ENCODE measurements around the gene SMIM3.
A peak's percentile ranks its signal among the peaks of the same experiment; 100 is the strongest.
"Not testable (repeated sequence)": the region's sequence is repeated elsewhere in the genome, so short reads cannot be mapped to it uniquely, and the experiment has no call there.

The SMIM3 gene

DNA sequence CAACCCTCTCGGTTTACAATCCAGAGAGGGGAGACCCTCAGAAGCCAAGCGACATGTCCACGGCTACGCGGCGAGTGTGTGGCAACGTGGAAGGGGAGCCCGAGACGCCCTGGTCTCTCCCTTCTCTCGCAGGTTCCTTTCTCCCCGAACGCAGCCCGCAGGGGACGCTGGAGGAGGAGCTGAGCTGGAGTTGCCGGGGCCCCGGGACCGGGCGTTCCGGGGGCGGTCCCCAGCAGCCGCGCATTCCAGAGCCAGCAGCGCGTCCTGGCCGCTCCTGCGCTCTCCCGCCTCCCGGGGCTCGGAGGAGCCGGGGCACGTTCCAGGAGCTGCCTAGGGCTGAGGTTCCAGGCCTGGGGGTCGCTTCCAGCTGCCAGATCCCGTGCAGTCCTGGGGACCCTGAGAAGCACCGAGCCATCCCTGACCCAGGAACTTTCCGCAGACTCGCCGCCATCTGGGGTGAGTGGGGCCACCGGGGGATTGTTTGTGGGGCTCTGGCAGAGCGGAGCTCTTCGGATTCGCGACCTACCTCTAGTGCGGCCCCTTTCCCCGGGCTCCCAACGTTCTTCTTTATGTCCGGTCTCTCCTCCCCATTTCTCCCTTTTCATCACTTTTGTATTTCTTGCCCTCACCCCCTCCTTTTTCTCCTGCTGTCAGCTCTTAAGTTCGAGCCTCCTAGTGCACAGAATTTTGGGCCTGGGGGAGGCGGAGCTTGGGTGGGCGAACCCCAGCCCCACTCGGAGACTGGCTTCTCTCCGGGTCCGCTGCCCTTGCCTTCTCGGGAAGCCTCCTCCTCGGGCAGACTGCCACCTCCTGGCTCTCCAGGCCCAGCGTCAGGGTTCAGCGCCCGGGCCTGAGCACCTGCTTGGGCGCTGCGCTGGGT lies at the start of gene SMIM3:
SMIM3 (plus strand) TSS at position 241 of the 880 bp plus-strand sequence. CDS start 16,684 bp downstream, outside the sequence.
- DNase-seq (ENCODE audit: low spot score) = peak; percentile 87

GRCh38 chr5:150729859-150730258 lies 48.7 kb upstream of the SMIM3 start:
- DNase-seq (ENCODE audit: low spot score) = no peak

DNA sequence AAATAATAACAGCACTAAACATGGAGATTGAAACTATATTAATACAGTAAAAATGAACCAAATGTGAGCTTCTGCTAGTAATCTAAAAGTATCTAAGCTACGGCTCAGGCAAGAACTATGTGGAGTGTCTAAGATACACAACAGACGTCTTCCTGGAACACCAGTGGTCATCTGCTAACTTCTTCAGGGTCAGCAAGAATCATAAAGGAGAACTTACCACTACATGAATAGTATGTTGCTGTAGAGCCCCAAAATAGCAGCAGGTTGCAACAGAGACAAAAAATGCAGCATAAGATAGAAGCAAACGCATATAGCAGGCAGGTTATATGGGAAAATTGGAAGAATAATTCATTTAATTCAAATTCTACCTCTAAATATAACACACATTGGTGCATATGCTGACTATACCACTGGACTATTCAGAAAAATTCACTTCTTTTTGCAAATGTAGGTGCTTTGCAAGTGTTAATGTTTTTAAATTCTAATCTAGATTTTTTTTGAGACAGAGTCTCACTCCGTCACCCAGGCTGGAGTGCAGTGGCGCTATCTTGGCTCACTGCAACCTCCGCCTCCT lies 46.8 kb upstream of the SMIM3 start:
- no peak for DNase-seq (ENCODE audit: low spot score)

DNA sequence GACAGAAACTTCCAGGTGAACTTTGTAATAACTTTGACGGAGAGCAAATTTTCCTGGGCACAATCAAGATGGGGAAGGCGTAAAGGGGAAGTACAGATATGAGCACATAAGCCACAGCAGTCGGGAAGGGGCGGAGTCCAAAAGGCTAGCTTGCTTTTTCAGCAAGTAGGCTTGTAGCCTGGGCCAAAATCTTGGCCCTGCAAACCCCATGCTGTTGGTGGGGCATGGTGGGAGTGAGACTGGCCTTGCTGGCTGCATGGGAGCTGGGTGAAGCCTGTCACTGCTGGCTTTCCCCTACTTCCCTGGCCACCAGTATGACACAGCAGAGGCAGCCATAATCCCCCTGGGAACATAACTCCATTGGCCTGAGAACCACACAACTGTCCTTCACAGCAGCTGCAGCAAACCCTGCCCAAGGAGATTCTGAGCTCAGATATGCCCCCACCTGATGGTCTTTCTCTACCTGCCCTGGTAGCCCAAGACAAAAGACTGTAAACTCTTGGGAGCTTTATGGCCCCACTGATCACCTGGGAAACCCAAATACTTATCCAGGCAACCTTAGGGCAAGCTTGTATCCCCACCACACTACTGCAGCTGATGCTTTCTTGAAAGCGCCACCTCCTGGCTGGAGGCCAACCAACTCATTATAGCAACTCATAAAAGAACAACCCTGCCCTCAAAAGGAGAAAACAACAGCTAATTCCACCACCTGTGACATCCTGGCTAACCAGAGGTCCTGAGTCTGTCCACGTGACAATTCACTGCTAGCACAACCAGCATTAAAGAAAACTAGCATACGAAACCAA lies 43.8 kb upstream of the SMIM3 start:
- no peak for DNase-seq (ENCODE audit: low spot score)

DNA sequence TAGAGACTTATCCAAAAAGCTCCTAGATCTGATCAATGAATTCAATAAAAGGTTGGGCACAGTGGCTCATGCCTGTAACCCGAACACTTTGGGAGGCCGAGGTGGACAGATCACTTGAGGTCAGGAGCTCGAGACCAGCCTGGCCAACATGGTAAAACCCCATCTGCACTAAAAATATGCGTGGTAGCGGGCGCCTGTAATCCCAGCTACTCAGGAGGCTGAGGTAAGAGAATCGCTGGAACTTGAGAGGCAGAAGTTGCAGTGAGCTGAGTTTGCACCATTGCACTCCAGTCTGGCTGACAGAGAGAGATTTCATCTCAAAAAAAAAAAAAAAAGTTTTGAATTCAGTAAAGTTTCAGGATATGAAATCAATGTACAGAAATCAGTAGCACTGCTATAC lies 39.7 kb upstream of the SMIM3 start:
- no peak for DNase-seq (ENCODE audit: low spot score)

DNA sequence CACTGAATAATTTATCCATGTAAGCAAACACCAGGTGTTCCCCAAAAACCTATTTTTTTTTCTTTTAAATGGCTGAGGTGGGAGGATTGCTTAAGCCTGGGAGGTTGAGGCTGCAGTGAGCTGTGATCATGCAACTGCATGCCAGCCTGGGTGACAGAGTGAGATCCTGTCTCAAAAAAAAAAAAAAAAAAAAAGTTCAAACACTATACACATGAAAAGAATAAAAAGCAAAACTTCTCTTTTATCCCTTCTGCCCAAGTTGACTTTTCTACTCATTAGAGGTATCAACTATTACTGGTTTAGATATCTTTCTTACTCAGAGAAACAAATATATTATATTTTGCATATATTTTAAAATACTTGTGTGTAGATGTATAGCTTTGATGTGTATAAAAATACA lies 37.6 kb upstream of the SMIM3 start:
- no peak for DNase-seq (ENCODE audit: low spot score)

DNA sequence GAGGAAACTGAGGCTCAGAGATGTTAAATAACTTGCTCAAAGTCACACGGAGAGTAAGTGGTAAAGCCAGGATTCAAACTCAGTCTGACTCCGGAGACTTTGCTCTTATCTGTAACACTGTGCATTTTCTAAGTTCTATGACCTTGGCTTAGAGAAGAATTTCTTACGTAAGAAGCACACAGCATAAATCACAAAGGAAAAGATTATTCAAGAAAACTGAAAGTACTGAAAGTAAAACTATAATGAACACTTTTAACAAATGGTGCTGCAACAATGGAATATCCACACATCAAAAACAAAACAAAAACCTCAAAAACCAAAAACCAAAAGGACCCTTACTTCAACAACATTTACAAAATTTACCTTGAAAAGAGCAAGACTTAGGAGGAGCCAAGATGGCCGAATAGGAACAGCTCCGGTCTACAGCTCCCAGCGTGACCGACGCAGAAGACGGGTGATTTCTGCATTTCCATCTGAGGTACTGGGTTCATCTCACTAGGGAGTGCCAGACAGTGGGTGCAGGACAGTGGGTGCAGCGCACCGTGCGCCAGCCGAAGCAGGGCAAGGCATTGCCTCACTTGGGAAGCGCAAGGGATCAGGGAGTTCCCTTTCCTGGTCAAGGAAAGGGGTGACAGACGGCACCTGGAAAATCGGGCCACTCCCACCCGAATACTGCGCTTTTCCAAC lies 36.0 kb upstream of the SMIM3 start:
- not testable (repeated sequence) for DNase-seq (ENCODE audit: low spot score)

- DNase-seq (ENCODE audit: low spot score) = not testable (repeated sequence)
Observed at GRCh38 chr5:150743142-150743488, 35.4 kb upstream of the SMIM3 start.

GRCh38 chr5:150750469-150750868 lies 28.1 kb upstream of the SMIM3 start:
- no peak for DNase-seq (ENCODE audit: low spot score)

DNA sequence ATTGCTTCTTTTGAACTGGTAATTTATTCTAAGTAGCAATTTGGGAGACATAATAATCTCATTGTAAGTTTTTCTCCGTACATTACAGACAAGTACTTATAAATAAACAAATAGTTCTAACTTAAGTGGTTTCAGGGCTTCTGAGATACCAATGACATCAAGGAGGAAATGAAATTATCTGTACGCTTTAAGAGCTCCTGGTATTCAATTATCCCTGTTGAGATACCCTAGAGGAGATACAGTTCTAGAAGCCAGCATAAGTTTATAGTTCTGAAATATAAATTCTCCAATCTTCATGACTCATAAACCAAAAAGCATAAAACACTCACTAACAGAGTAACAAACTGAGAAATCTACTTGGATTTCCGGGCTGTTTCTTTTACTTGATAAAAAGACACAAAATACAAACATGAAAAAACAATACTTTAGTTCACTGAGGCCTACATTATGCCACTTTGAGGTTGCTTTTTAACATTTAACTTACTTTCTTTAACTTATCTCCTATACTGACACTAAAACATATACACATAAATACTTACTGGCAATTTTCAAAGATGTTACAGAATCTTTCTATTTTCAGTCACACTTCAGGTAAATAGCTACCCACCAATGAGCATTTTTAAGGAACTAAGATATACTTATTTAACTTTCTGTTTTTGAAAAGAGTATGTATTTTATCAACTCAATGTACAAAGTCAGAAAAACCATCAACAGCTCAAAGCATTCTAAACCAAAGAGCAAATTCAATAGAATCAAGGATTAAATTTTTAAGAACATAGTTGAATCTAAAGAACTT lies 27.3 kb upstream of the SMIM3 start:
- no peak for DNase-seq (ENCODE audit: low spot score)

DNA sequence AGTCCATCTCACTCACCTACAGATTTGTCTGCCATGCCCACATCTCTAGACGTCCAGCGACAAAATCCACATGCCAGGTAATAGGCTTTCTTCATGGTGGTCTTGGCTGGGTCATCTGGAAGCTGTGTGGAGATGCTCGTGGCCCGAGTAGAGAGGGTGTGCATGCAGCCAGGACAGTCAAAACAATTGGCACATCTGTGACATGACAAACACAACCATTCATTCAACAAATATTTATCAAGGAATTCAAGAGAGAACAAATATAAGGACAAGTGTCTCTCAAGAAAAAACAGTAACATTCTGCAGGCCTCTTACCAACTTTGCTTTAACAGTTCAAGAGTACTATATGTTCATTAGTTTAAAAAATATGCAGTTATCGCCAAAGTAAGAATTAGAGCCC lies 25.1 kb upstream of the SMIM3 start:
- no peak for DNase-seq (ENCODE audit: low spot score)

- no peak for DNase-seq (ENCODE audit: low spot score)
Observed at GRCh38 chr5:150753863-150754262, 24.7 kb upstream of the SMIM3 start.

DNA sequence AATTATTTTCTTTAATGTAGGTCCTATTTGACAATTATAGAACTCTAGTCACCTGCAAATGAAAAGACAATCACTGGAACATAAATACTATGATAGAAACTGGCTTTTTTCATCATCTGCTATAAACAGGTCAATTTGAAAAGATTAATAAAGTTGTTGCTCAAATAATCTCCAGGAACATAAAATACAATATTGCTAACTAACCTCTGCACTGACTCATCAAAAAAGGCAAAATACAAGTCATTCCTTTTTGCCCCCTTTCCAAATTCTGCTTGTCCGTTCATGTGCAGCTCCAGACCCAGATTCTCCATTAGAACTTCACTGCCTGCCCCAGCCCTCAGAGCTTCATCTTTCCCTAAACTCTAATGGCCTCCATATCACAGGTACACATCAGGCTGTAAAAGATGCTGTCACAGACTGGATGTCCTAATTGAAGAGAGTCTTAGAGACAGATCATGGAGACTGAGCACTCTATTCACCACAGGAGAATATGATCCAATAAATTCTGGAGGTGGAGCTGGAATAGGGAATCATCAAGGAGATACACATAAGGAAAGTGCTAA lies 21.4 kb upstream of the SMIM3 start:
- DNase-seq (ENCODE audit: low spot score) = no peak

GRCh38 chr5:150758203-150758530 lies 20.4 kb upstream of the SMIM3 start:
- no peak for DNase-seq (ENCODE audit: low spot score)

DNA sequence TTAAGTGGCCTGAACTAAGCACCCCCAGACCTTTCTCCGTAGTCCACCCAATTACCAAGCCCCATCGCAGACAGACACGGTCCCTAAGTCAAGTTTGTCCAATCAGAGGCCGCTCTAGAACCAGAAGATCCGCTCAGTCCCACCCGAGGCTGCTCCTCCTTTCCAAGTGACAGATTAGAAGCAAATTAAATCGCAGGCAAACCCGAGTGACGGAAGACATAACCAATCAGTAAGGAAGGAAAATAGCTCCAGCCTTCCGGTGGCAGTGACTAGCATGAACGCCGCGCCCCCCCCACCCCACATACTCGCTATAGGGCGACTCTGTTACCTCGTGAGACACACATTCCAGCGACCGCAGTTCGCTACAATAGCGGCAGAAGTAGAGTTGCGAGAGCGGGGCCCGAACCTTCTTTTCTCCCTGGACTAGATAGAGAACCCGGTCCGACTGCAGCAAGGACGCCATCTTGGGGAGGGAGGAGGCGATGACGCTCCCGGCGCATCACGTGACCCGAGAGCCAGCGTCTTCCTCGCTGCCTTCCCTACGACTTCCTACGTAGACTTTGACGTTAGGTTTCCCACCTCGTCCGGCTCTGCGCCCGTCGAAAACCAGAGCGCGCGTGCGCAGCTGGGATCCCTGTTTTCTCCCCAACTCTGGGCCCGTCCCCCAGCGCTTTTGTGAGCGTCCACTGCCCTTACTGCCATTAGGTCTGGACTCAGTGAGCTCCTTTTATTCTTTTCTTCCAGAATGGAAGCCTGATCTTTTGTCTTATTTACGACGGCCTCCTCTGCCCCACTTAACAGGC lies 19.8 kb upstream of the SMIM3 start, which contains the start of gene DCTN4:
DCTN4 (minus strand) TSS at position 487 of the 803 bp plus-strand sequence; CDS start at position 463, 24 bp downstream.
- peak; percentile 98 for DNase-seq (ENCODE audit: low spot score)

DNA sequence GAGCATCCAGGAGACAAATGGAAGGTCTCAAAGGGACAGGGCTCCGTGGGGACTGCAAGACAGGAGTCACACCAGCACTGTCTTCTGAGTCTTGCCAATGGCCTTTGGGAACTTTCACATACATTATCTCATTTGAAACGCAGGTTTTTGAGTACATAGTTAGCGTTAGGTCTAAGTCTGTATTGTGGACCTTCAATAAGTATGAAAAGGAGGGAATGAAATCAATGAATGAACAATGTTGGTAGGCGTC lies 19.3 kb upstream of the SMIM3 start:
- DNase-seq (ENCODE audit: low spot score) = no peak

GRCh38 chr5:150762211-150762610 lies 16.3 kb upstream of the SMIM3 start:
- no peak for DNase-seq (ENCODE audit: low spot score)

DNA sequence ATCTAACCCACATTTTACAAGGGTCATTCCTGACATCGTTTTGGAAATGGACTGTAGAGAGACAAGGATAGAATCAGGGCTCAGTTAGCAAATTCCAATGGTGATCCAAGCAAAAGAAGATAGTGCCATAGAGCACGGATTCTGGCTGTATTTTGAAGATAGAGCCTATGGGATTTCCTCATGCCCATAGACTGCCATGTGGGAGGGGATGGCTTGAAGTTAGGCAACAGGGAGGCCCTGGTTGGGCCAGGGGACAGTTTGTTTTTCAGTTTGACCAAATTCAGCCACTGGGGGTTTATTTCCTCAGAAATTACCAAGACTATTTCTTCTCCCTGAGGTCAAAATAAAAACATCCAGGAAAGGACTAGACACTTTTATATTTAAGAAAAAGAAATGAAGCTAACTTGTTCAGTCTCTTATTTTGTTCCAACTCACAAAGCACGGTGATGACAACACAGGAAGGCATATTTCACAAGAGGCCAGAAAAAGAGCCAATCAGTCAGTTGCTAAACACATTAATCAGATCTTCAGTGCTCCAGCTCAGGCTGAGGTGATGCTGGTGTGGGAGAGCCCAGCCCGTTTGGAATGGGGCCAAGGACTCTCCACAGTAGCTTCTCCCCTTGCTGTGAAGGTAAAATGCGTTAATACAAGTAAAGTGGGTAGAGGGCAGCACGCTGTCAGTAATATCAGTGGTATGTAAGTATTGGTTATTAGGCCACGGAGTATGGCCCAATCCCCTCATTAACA lies 15.4 kb upstream of the SMIM3 start:
- DNase-seq (ENCODE audit: low spot score) = no peak

DNA sequence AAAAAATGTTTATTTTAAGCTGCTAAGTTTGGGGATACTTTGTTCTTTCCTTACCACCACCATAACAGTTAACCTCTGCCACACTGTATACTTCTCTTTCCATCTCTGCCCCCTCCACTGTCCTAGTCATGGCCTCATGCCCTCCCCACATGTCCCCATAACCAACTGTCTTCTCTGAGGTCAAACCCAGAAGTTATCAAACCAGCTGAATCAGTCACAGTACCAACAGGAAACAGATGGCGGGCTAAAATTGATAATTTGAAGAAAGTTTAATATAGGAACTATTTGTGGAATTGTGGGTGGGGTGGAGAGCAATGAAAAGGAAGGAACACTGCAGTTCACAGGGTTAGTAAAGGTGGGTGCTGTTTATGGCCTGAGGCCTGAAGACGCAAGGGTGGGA lies 14.0 kb upstream of the SMIM3 start:
- DNase-seq (ENCODE audit: low spot score) = no peak

Data from left forelimb (tissue), 1 donor.